Measurements from ENCODE around the gene HDAC3.

- TF ChIP-seq, protein P1, sequence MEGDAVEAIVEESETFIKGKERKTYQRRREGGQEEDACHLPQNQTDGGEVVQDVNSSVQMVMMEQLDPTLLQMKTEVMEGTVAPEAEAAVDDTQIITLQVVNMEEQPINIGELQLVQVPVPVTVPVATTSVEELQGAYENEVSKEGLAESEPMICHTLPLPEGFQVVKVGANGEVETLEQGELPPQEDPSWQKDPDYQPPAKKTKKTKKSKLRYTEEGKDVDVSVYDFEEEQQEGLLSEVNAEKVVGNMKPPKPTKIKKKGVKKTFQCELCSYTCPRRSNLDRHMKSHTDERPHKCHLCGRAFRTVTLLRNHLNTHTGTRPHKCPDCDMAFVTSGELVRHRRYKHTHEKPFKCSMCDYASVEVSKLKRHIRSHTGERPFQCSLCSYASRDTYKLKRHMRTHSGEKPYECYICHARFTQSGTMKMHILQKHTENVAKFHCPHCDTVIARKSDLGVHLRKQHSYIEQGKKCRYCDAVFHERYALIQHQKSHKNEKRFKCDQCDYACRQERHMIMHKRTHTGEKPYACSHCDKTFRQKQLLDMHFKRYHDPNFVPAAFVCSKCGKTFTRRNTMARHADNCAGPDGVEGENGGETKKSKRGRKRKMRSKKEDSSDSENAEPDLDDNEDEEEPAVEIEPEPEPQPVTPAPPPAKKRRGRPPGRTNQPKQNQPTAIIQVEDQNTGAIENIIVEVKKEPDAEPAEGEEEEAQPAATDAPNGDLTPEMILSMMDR (IDR thresholded peaks at IDR 0.05) = no peak
- no peak for TF ChIP-seq POLR2A (IDR thresholded peaks at IDR 0.05)
Measured at GRCh38 chr5:141641634-141642267, 5.1 kb upstream of the HDAC3 start.
